ENCODE data around the gene DNAI2.
"Not testable (repeated sequence)": the region's sequence is repeated elsewhere in the genome, so short reads cannot be mapped to it uniquely, and the experiment has no call there.

The DNAI2 gene

GRCh38 chr17:74260525-74260850, 13.5 kb upstream of the DNAI2 start:
- Histone ChIP-seq H3K27ac (ENCODE audit: low read depth, low read length, severe bottlenecking) (no peak overlapping the region), H3K36me3 (ENCODE audit: control insufficient read depth, insufficient read depth, low read length) (no peaks in the 10 kb centered on the region), H3K4me3 (ENCODE audit: extremely low read depth, insufficient read depth, low read length, poor library complexity, severe bottlenecking) (no peak overlapping the region), H3K4me1 (ENCODE audit: control insufficient read depth, insufficient read depth, low read length, poor library complexity, severe bottlenecking) (peaks cover 4% of the 10 kb centered on the region), H3K9me3 (ENCODE audit: control insufficient read depth, low read length) (no peaks in the 10 kb centered on the region)
- WGBS, 2 experiments (ENCODE audit: insufficient coverage in 2 of 2) = 7 to 11% methylated on average over 2 to 5 of the region's 6 CpGs

GRCh38 chr17:74262601-74263000, 11.4 kb upstream of the DNAI2 start:
- no peaks in the 10 kb centered on the region for H3K36me3 ChIP-seq (ENCODE audit: control insufficient read depth, insufficient read depth, low read length)
- no peak overlapping the region for H3K4me3 ChIP-seq (ENCODE audit: extremely low read depth, insufficient read depth, low read length, poor library complexity, severe bottlenecking)
- no peaks in the 10 kb centered on the region for H3K9me3 ChIP-seq (ENCODE audit: control insufficient read depth, low read length)
- H3K4me1 ChIP-seq (ENCODE audit: control insufficient read depth, insufficient read depth, low read length, poor library complexity, severe bottlenecking) = peaks cover 4% of the 10 kb centered on the region
- no peak overlapping the region for H3K27ac ChIP-seq (ENCODE audit: low read depth, low read length, severe bottlenecking)
- WGBS, 2 experiments (ENCODE audit: insufficient coverage in 2 of 2) = 70 to 100% methylated on average over 2 of the region's 7 CpGs

- H3K9me3 ChIP-seq (ENCODE audit: control insufficient read depth, low read length); H3K27ac ChIP-seq (ENCODE audit: low read depth, low read length, severe bottlenecking); H3K4me3 ChIP-seq (ENCODE audit: extremely low read depth, insufficient read depth, low read length, poor library complexity, severe bottlenecking); H3K4me1 ChIP-seq (ENCODE audit: control insufficient read depth, insufficient read depth, low read length, poor library complexity, severe bottlenecking); H3K36me3 ChIP-seq (ENCODE audit: control insufficient read depth, insufficient read depth, low read length): not testable (repeated sequence)
- 89 to 100% methylated on average over 4 of the region's 4 CpGs for WGBS, 2 experiments (ENCODE audit: insufficient coverage in 2 of 2)
Observed at GRCh38 chr17:74267054-74267453, 7.0 kb upstream of the DNAI2 start.

GRCh38 chr17:74267579-74267978, 6.5 kb upstream of the DNAI2 start:
- no peaks in the 10 kb centered on the region for H3K4me1 ChIP-seq (ENCODE audit: control insufficient read depth, insufficient read depth, low read length, poor library complexity, severe bottlenecking)
- H3K4me3 ChIP-seq (ENCODE audit: extremely low read depth, insufficient read depth, low read length, poor library complexity, severe bottlenecking) = no peak overlapping the region
- WGBS, 2 experiments (ENCODE audit: insufficient coverage in 2 of 2) = 90 to 92% methylated on average over 6 to 7 of the region's 7 CpGs
- no peak overlapping the region for H3K27ac ChIP-seq (ENCODE audit: low read depth, low read length, severe bottlenecking)
- no peaks in the 10 kb centered on the region for H3K9me3 ChIP-seq (ENCODE audit: control insufficient read depth, low read length)
- H3K36me3 ChIP-seq (ENCODE audit: control insufficient read depth, insufficient read depth, low read length) = no peaks in the 10 kb centered on the region

- Histone ChIP-seq H3K9me3 (ENCODE audit: control insufficient read depth, low read length) (no peaks in the 10 kb centered on the region), H3K4me1 (ENCODE audit: control insufficient read depth, insufficient read depth, low read length, poor library complexity, severe bottlenecking) (no peaks in the 10 kb centered on the region), H3K36me3 (ENCODE audit: control insufficient read depth, insufficient read depth, low read length) (no peaks in the 10 kb centered on the region), H3K4me3 (ENCODE audit: extremely low read depth, insufficient read depth, low read length, poor library complexity, severe bottlenecking) (no peak overlapping the region), H3K27ac (ENCODE audit: low read depth, low read length, severe bottlenecking) (no peak overlapping the region)
- 88 to 90% methylated on average over 14 to 16 of the region's 17 CpGs for WGBS, 2 experiments (ENCODE audit: insufficient coverage in 2 of 2)
Observed at GRCh38 chr17:74267987-74268499, 6.0 kb upstream of the DNAI2 start.

- H3K27ac ChIP-seq (ENCODE audit: low read depth, low read length, severe bottlenecking) = no peak overlapping the region
- H3K4me3 ChIP-seq (ENCODE audit: extremely low read depth, insufficient read depth, low read length, poor library complexity, severe bottlenecking) = no peak overlapping the region
- no peaks in the 10 kb centered on the region for H3K36me3 ChIP-seq (ENCODE audit: control insufficient read depth, insufficient read depth, low read length)
- H3K4me1 ChIP-seq (ENCODE audit: control insufficient read depth, insufficient read depth, low read length, poor library complexity, severe bottlenecking) = no peaks in the 10 kb centered on the region
- no peaks in the 10 kb centered on the region for H3K9me3 ChIP-seq (ENCODE audit: control insufficient read depth, low read length)
- 78 to 89% methylated on average over 7 to 8 of the region's 8 CpGs for WGBS, 2 experiments (ENCODE audit: insufficient coverage in 2 of 2)
Observed at GRCh38 chr17:74268558-74268957, 5.5 kb upstream of the DNAI2 start.

GRCh38 chr17:74270333-74270732, 3.7 kb upstream of the DNAI2 start:
- Histone ChIP-seq H3K27ac (ENCODE audit: low read depth, low read length, severe bottlenecking) (no peak overlapping the region), H3K4me1 (ENCODE audit: control insufficient read depth, insufficient read depth, low read length, poor library complexity, severe bottlenecking) (peaks cover 3% of the 10 kb centered on the region), H3K9me3 (ENCODE audit: control insufficient read depth, low read length) (no peaks in the 10 kb centered on the region), H3K36me3 (ENCODE audit: control insufficient read depth, insufficient read depth, low read length) (no peaks in the 10 kb centered on the region), H3K4me3 (ENCODE audit: extremely low read depth, insufficient read depth, low read length, poor library complexity, severe bottlenecking) (no peak overlapping the region)
- WGBS, 2 experiments (ENCODE audit: insufficient coverage in 2 of 2) = 81 to 87% methylated on average over 8 to 10 of the region's 10 CpGs

- H3K27ac ChIP-seq (ENCODE audit: low read depth, low read length, severe bottlenecking) = no peak overlapping the region
- peaks cover 3% of the 10 kb centered on the region for H3K4me1 ChIP-seq (ENCODE audit: control insufficient read depth, insufficient read depth, low read length, poor library complexity, severe bottlenecking)
- no peak overlapping the region for H3K4me3 ChIP-seq (ENCODE audit: extremely low read depth, insufficient read depth, low read length, poor library complexity, severe bottlenecking)
- H3K9me3 ChIP-seq (ENCODE audit: control insufficient read depth, low read length) = no peaks in the 10 kb centered on the region
- H3K36me3 ChIP-seq (ENCODE audit: control insufficient read depth, insufficient read depth, low read length) = no peaks in the 10 kb centered on the region
- 76 to 92% methylated on average over 3 of the region's 3 CpGs for WGBS, 2 experiments (ENCODE audit: insufficient coverage in 2 of 2)
Observed at GRCh38 chr17:74271281-74271680, 2.8 kb upstream of the DNAI2 start.

GRCh38 chr17:74271901-74272561, 2.0 kb upstream of the DNAI2 start:
- Histone ChIP-seq H3K36me3 (ENCODE audit: control insufficient read depth, insufficient read depth, low read length) (no peaks in the 10 kb centered on the region), H3K4me3 (ENCODE audit: extremely low read depth, insufficient read depth, low read length, poor library complexity, severe bottlenecking) (no peak overlapping the region), H3K9me3 (ENCODE audit: control insufficient read depth, low read length) (no peaks in the 10 kb centered on the region), H3K27ac (ENCODE audit: low read depth, low read length, severe bottlenecking) (peak overlapping the region; percentile 45), H3K4me1 (ENCODE audit: control insufficient read depth, insufficient read depth, low read length, poor library complexity, severe bottlenecking) (peaks cover 3% of the 10 kb centered on the region)
- 75 to 86% methylated on average over 3 to 6 of the region's 13 CpGs for WGBS, 2 experiments (ENCODE audit: insufficient coverage in 2 of 2)

- Histone ChIP-seq H3K4me3 (ENCODE audit: extremely low read depth, insufficient read depth, low read length, poor library complexity, severe bottlenecking) (no peak overlapping the region), H3K36me3 (ENCODE audit: control insufficient read depth, insufficient read depth, low read length) (no peaks in the 10 kb centered on the region), H3K27ac (ENCODE audit: low read depth, low read length, severe bottlenecking) (peak overlapping the region; percentile 45), H3K4me1 (ENCODE audit: control insufficient read depth, insufficient read depth, low read length, poor library complexity, severe bottlenecking) (peaks cover 3% of the 10 kb centered on the region), H3K9me3 (ENCODE audit: control insufficient read depth, low read length) (no peaks in the 10 kb centered on the region)
- 62 to 73% methylated on average over 4 to 8 of the region's 10 CpGs for WGBS, 2 experiments (ENCODE audit: insufficient coverage in 2 of 2)
Observed at GRCh38 chr17:74272731-74273201, 1.3 kb upstream of the DNAI2 start.

- H3K27ac ChIP-seq (ENCODE audit: low read depth, low read length, severe bottlenecking) = no peak overlapping the region
- H3K36me3 ChIP-seq (ENCODE audit: control insufficient read depth, insufficient read depth, low read length) = no peaks in the 10 kb centered on the region
- no peaks in the 10 kb centered on the region for H3K9me3 ChIP-seq (ENCODE audit: control insufficient read depth, low read length)
- peaks cover 3% of the 10 kb centered on the region for H3K4me1 ChIP-seq (ENCODE audit: control insufficient read depth, insufficient read depth, low read length, poor library complexity, severe bottlenecking)
- H3K4me3 ChIP-seq (ENCODE audit: extremely low read depth, insufficient read depth, low read length, poor library complexity, severe bottlenecking) = no peak overlapping the region
- WGBS, 2 experiments (ENCODE audit: insufficient coverage in 2 of 2) = 90 to 91% methylated on average over 10 to 11 of the region's 14 CpGs
Observed at GRCh38 chr17:74274709-74275340, 791 bp downstream of the DNAI2 start.
